Neuron (in vitro differentiated cells): Measurements from ENCODE around the gene TBC1D2B.
A peak's percentile ranks its signal among the peaks of the same experiment; 100 is the strongest.

Experiments used
- H2AFZ ChIP-seq: one replicate; pipeline ENCODE4 v1.6.1; 2013; ENCODE audit warnings: low read depth, mild to moderate bottlenecking, inconsistent platforms, low read length, moderate library complexity
- H3K27me3 ChIP-seq: one replicate; pipeline ENCODE4 v1.6.1; 2013; ENCODE audit warnings: low read length; ENCODE audit not compliant: insufficient read depth
- H3K36me3 ChIP-seq: one replicate; pipeline ENCODE4 v1.6.1; 2013; ENCODE audit warnings: low read length; ENCODE audit not compliant: insufficient read depth
- H3K4me1 ChIP-seq: one replicate; pipeline ENCODE4 v1.6.1; 2013; ENCODE audit warnings: low read length; ENCODE audit not compliant: insufficient read depth
- H3K4me3 ChIP-seq: 2 replicates; pipeline ENCODE4 v1.5.1; 2013; ENCODE audit warnings: mild to moderate bottlenecking, low read length, moderate library complexity
- H3K9me3 ChIP-seq: one replicate; pipeline ENCODE4 v1.6.1; 2013; ENCODE audit warnings: low read length

TBC1D2B gene

GRCh38 chr15:78063217-78063616 is 14.3 kb downstream of the TBC1D2B start:
- H3K27me3 ChIP-seq = no peaks in the 10 kb centered on the region
- no peak overlapping the region for H3K4me3 ChIP-seq
- H3K36me3 ChIP-seq = no peaks in the 10 kb centered on the region
- no peak overlapping the region for H2AFZ ChIP-seq
- H3K9me3 ChIP-seq = no peaks in the 10 kb centered on the region
- peaks cover 19% of the 10 kb centered on the region for H3K4me1 ChIP-seq

- Histone ChIP-seq H3K4me3 (peak overlapping the region; percentile 10), H3K36me3 (no peaks in the 10 kb centered on the region), H3K9me3 (no peaks in the 10 kb centered on the region), H2AFZ (peak overlapping the region; percentile 2), H3K4me1 (peaks cover 15% of the 10 kb centered on the region), H3K27me3 (no peaks in the 10 kb centered on the region)
Measured at GRCh38 chr15:78061963-78062427, 15.5 kb downstream of the TBC1D2B start.

GRCh38 chr15:78060232-78060631 is 17.3 kb downstream of the TBC1D2B start:
- peaks cover 8% of the 10 kb centered on the region for H3K4me1 ChIP-seq
- no peaks in the 10 kb centered on the region for H3K9me3 ChIP-seq
- no peak overlapping the region for H2AFZ ChIP-seq
- no peaks in the 10 kb centered on the region for H3K27me3 ChIP-seq
- H3K36me3 ChIP-seq = no peaks in the 10 kb centered on the region
- no peak overlapping the region for H3K4me3 ChIP-seq

- H2AFZ ChIP-seq = no peak overlapping the region
- H3K4me3 ChIP-seq = no peak overlapping the region
- H3K9me3 ChIP-seq = no peaks in the 10 kb centered on the region
- peaks cover 8% of the 10 kb centered on the region for H3K4me1 ChIP-seq
- no peaks in the 10 kb centered on the region for H3K27me3 ChIP-seq
- no peaks in the 10 kb centered on the region for H3K36me3 ChIP-seq
Measured at GRCh38 chr15:78059110-78059839, 18.2 kb downstream of the TBC1D2B start.

GRCh38 chr15:78058401-78058935 is 19.0 kb downstream of the TBC1D2B start:
- H3K9me3 ChIP-seq = no peaks in the 10 kb centered on the region
- peaks cover 8% of the 10 kb centered on the region for H3K4me1 ChIP-seq
- no peak overlapping the region for H2AFZ ChIP-seq
- H3K4me3 ChIP-seq = no peak overlapping the region
- no peaks in the 10 kb centered on the region for H3K27me3 ChIP-seq
- no peaks in the 10 kb centered on the region for H3K36me3 ChIP-seq

- Histone ChIP-seq H3K27me3 (no peaks in the 10 kb centered on the region), H3K36me3 (no peaks in the 10 kb centered on the region), H3K4me1 (peaks cover 8% of the 10 kb centered on the region), H3K4me3 (no peak overlapping the region), H2AFZ (no peak overlapping the region), H3K9me3 (no peaks in the 10 kb centered on the region)
Measured at GRCh38 chr15:78057803-78058202, 19.7 kb downstream of the TBC1D2B start.

- Histone ChIP-seq H3K36me3 (no peaks in the 10 kb centered on the region), H3K27me3 (no peaks in the 10 kb centered on the region), H3K9me3 (no peaks in the 10 kb centered on the region), H2AFZ (no peak overlapping the region), H3K4me3 (no peak overlapping the region), H3K4me1 (peaks cover 2% of the 10 kb centered on the region)
Measured at GRCh38 chr15:78056714-78057269, 20.7 kb downstream of the TBC1D2B start.

- H2AFZ ChIP-seq = no peak overlapping the region
Measured at GRCh38 chr15:78055919-78056713, 21.4 kb downstream of the TBC1D2B start.

GRCh38 chr15:78054966-78055365 is 22.5 kb downstream of the TBC1D2B start:
- Histone ChIP-seq H2AFZ (no peak overlapping the region), H3K36me3 (no peaks in the 10 kb centered on the region), H3K4me1 (peaks cover 14% of the 10 kb centered on the region), H3K4me3 (no peak overlapping the region), H3K9me3 (no peaks in the 10 kb centered on the region), H3K27me3 (no peaks in the 10 kb centered on the region)

More at GRCh38 chr15:78055919-78056713, 21.4 kb downstream of the TBC1D2B start:
- Histone ChIP-seq H3K27me3 (no peaks in the 10 kb centered on the region), H3K9me3 (no peaks in the 10 kb centered on the region), H3K36me3 (no peaks in the 10 kb centered on the region), H3K4me3 (no peak overlapping the region), H3K4me1 (peaks cover 2% of the 10 kb centered on the region)

GRCh38 chr15:78054518-78054917 is 23.0 kb downstream of the TBC1D2B start:
- no peak overlapping the region for H3K4me3 ChIP-seq
- H3K4me1 ChIP-seq = peaks cover 16% of the 10 kb centered on the region
- no peaks in the 10 kb centered on the region for H3K9me3 ChIP-seq
- H3K27me3 ChIP-seq = no peaks in the 10 kb centered on the region
- H3K36me3 ChIP-seq = no peaks in the 10 kb centered on the region
- no peak overlapping the region for H2AFZ ChIP-seq

GRCh38 chr15:78052545-78052944 is 25.0 kb downstream of the TBC1D2B start:
- H2AFZ ChIP-seq = no peak overlapping the region
- no peaks in the 10 kb centered on the region for H3K9me3 ChIP-seq
- H3K36me3 ChIP-seq = no peaks in the 10 kb centered on the region
- H3K4me3 ChIP-seq = no peak overlapping the region
- peaks cover 16% of the 10 kb centered on the region for H3K4me1 ChIP-seq
- H3K27me3 ChIP-seq = no peaks in the 10 kb centered on the region

- Histone ChIP-seq H3K4me1 (peaks cover 16% of the 10 kb centered on the region), H3K27me3 (no peaks in the 10 kb centered on the region), H3K9me3 (no peaks in the 10 kb centered on the region), H3K36me3 (no peaks in the 10 kb centered on the region), H2AFZ (no peak overlapping the region), H3K4me3 (no peak overlapping the region)
Measured at GRCh38 chr15:78052001-78052401, 25.5 kb downstream of the TBC1D2B start.

GRCh38 chr15:78051596-78051995 is 25.9 kb downstream of the TBC1D2B start:
- Histone ChIP-seq H2AFZ (no peak overlapping the region), H3K4me1 (peaks cover 16% of the 10 kb centered on the region), H3K9me3 (no peaks in the 10 kb centered on the region), H3K27me3 (no peaks in the 10 kb centered on the region), H3K36me3 (no peaks in the 10 kb centered on the region), H3K4me3 (no peak overlapping the region)
